Measurements from ENCODE around the gene C10orf67.

- TF ChIP-seq POLR2A (IDR thresholded peaks at IDR 0.05) (no peak), CTCF (IDR thresholded peaks at IDR 0.05) (no peak)
Measured at GRCh38 chr10:23174977-23175512, 169.6 kb downstream of the C10orf67 start.
